Stimulated activated CD8-positive, alpha-beta memory T cell treated with anti-CD3 and anti-CD28 coated beads, Interleukin-12 subunit alpha, Interleukin-12 subunit beta, amount 100 ng/mL, for 24 hours (primary cell): ENCODE results near the gene HMOX2.

Experiments
- DNase-seq: peaks from one replicate; pipeline ENCODE4 v3.0.0-alpha.2; 2020; ENCODE audit errors: extremely low read depth

Gene HMOX2

GRCh38 chr16:4505356-4506147, 29.4 kb downstream of the HMOX2 start:
- DNase-seq, result peak; percentile 30

- DNase-seq, result no peak
These were observed 30.3 kb downstream of the HMOX2 start for GRCh38 chr16:4506450-4506849.

- no peak for DNase-seq
These were observed 31.6 kb downstream of the HMOX2 start for GRCh38 chr16:4507588-4508345.

- DNase-seq, result no peak
These were observed 32.6 kb downstream of the HMOX2 start for GRCh38 chr16:4508806-4509205.

GRCh38 chr16:4509420-4509819, 33.2 kb downstream of the HMOX2 start:
- no peak for DNase-seq

- no peak for DNase-seq
These were observed 33.9 kb downstream of the HMOX2 start for GRCh38 chr16:4510131-4510530.

GRCh38 chr16:4510747-4511426, 34.7 kb downstream of the HMOX2 start:
- no peak for DNase-seq

- DNase-seq, result no peak
These were observed 35.4 kb downstream of the HMOX2 start for GRCh38 chr16:4511441-4512082.

GRCh38 chr16:4512473-4512872, 36.3 kb downstream of the HMOX2 start:
- DNase-seq, result no peak

GRCh38 chr16:4513086-4513860, 37.1 kb downstream of the HMOX2 start:
- DNase-seq, result no peak

GRCh38 chr16:4513881-4514280, 37.7 kb downstream of the HMOX2 start:
- DNase-seq, result no peak

- no peak for DNase-seq
These were observed 38.4 kb downstream of the HMOX2 start for GRCh38 chr16:4514606-4515005.

- DNase-seq, result no peak
These were observed 39.5 kb downstream of the HMOX2 start for GRCh38 chr16:4515611-4516233.

- no peak for DNase-seq
These were observed 41.8 kb downstream of the HMOX2 start for GRCh38 chr16:4517812-4518680.

- no peak for DNase-seq
These were observed 43.3 kb downstream of the HMOX2 start for GRCh38 chr16:4519274-4520058.

- no peak for DNase-seq
These were observed 44.7 kb downstream of the HMOX2 start for GRCh38 chr16:4520913-4521312.

GRCh38 chr16:4522051-4522581, 45.9 kb downstream of the HMOX2 start:
- DNase-seq, result no peak

- DNase-seq, result no peak
These were observed 47.5 kb downstream of the HMOX2 start for GRCh38 chr16:4523686-4524085.

GRCh38 chr16:4524571-4524970, 48.4 kb downstream of the HMOX2 start:
- DNase-seq, result no peak
